Measurements from ENCODE around the gene GAS2L2.

The GAS2L2 gene

DNA sequence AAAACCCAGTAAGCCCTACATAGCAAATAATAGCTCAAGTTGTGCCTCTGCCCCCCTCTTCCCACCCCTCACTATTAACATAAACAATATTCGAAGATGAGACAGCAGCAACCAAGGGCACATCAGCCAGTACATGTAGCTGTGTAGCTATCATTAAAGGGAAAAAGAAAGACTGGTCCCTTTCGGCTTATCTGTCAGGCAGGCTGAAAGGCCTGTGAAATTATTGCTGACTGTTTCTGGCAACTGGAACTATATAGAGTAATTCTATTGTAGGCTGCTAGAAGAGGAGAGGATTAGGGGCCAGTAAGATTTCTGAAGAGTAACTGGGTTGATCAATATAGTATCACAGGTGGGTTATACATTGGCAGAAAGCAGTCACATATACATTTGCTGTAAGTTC lies 58.1 kb downstream of the GAS2L2 start:
- TF ChIP-seq, protein P1, sequence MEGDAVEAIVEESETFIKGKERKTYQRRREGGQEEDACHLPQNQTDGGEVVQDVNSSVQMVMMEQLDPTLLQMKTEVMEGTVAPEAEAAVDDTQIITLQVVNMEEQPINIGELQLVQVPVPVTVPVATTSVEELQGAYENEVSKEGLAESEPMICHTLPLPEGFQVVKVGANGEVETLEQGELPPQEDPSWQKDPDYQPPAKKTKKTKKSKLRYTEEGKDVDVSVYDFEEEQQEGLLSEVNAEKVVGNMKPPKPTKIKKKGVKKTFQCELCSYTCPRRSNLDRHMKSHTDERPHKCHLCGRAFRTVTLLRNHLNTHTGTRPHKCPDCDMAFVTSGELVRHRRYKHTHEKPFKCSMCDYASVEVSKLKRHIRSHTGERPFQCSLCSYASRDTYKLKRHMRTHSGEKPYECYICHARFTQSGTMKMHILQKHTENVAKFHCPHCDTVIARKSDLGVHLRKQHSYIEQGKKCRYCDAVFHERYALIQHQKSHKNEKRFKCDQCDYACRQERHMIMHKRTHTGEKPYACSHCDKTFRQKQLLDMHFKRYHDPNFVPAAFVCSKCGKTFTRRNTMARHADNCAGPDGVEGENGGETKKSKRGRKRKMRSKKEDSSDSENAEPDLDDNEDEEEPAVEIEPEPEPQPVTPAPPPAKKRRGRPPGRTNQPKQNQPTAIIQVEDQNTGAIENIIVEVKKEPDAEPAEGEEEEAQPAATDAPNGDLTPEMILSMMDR (IDR thresholded peaks at IDR 0.05; ENCODE audit: control insufficient read depth, insufficient read depth, low read depth, low read length, missing control alignments) = no peak
- DNase-seq (ENCODE audit: low read depth) = no peak
- no peak overlapping the region for H3K4me3 ChIP-seq (ENCODE audit: control insufficient read depth, low read depth, low read length)
